Measurements from ENCODE around the gene FAM110D. TPM values are rescaled to one million over a fixed set of nuclear protein-coding genes. Genes with fewer than 3 reads are reported as not detected.

The FAM110D gene
- total RNA-seq, 1 experiment from 2014 or later: 0.05 TPM

GRCh38 chr1:26170472-26170821 lies 11.6 kb downstream of the FAM110D start:
- no peaks in the 10 kb centered on the region for H3K9me3 ChIP-seq (ENCODE audit: control insufficient read depth, insufficient read depth, low read depth, low read length)
- peak overlapping the region; percentile 87 to 95 for H3K4me3 ChIP-seq (ENCODE audit: low read depth in 2 of 2, low read length in 2 of 2)
- ChIA-PET POLR2A (no interaction called here), CTCF (interaction anchor here (1.0 to 1.8 kb wide), 2 partner anchors 8 to 64 kb away, joined by 3 to 10 read pairs; partner anchors contain the start of gene CEP85)
- in situ Hi-C loops (cut with HindIII; ENCODE audit: low pct_unique_long_range_greater_than_20kb, low sequenced_read_pairs) (no loop called here), intact Hi-C loops (cut with micrococcal nuclease; ENCODE audit: unreplicated experiment) (no loop called here)
- BruUV-seq (replicated peaks): no TSS peak
- no peaks in the 10 kb centered on the region for H3K27me3 ChIP-seq (ENCODE audit: control insufficient read depth, insufficient read depth, low read length)
- peaks cover 17% of the 10 kb centered on the region for H3K4me1 ChIP-seq (ENCODE audit: control insufficient read depth, insufficient read depth, low read length)
- ATAC-seq (no peak), DNase-seq (ENCODE audit: low read depth, low spot score) (no peak)
- H3K36me3 ChIP-seq (ENCODE audit: control insufficient read depth, insufficient read depth, low read length): no peaks in the 10 kb centered on the region; the same call in 1 of the 2 replicates
- no peak for TF ChIP-seq REST (IDR thresholded peaks at IDR 0.05; ENCODE audit: insufficient read depth in 1 of 2, low read depth in 2 of 2, low read length in 1 of 2)
- no peak for TF ChIP-seq SIN3A (IDR thresholded peaks at IDR 0.05; ENCODE audit: borderline replicate concordance, insufficient read depth, low read depth, low read length)
- TF ChIP-seq, protein P1, sequence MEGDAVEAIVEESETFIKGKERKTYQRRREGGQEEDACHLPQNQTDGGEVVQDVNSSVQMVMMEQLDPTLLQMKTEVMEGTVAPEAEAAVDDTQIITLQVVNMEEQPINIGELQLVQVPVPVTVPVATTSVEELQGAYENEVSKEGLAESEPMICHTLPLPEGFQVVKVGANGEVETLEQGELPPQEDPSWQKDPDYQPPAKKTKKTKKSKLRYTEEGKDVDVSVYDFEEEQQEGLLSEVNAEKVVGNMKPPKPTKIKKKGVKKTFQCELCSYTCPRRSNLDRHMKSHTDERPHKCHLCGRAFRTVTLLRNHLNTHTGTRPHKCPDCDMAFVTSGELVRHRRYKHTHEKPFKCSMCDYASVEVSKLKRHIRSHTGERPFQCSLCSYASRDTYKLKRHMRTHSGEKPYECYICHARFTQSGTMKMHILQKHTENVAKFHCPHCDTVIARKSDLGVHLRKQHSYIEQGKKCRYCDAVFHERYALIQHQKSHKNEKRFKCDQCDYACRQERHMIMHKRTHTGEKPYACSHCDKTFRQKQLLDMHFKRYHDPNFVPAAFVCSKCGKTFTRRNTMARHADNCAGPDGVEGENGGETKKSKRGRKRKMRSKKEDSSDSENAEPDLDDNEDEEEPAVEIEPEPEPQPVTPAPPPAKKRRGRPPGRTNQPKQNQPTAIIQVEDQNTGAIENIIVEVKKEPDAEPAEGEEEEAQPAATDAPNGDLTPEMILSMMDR (IDR thresholded peaks at IDR 0.05): no peak
- no peak for TF ChIP-seq POLR2AphosphoS5 (IDR thresholded peaks at IDR 0.05; ENCODE audit: low read depth, low read length)
- TF ChIP-seq TCF7L2 (IDR thresholded peaks at IDR 0.05; ENCODE audit: low read depth, low read length): no peak
- peak overlapping the region; percentile 93 for H3K27ac ChIP-seq (ENCODE audit: low read length)

- intact Hi-C loops (cut with micrococcal nuclease; ENCODE audit: unreplicated experiment) (no loop called here), in situ Hi-C loops (cut with HindIII; ENCODE audit: low pct_unique_long_range_greater_than_20kb, low sequenced_read_pairs) (no loop called here)
- DNase-seq (ENCODE audit: low read depth, low spot score) (no peak), ATAC-seq (no peak)
- Histone ChIP-seq H3K9me3 (ENCODE audit: control insufficient read depth, insufficient read depth, low read depth, low read length) (no peaks in the 10 kb centered on the region), H3K27me3 (ENCODE audit: control insufficient read depth, insufficient read depth, low read length) (no peaks in the 10 kb centered on the region), H3K4me1 (ENCODE audit: control insufficient read depth, insufficient read depth, low read length) (peaks cover 17% of the 10 kb centered on the region), H3K4me3 (ENCODE audit: low read depth in 2 of 2, low read length in 2 of 2) (peak within 1 kb of the TSS; percentile 87 to 95), H3K27ac (ENCODE audit: low read length) (peak within 1 kb of the TSS; percentile 93), H3K36me3 (ENCODE audit: control insufficient read depth, insufficient read depth, low read length) (no peaks in the 10 kb centered on the region; the same call in 1 of the 2 replicates)
- POLR2A ChIA-PET: interaction anchor here (0.6 kb wide), 1 partner anchor 52 kb away, joined by 4 read pairs; no protein-coding TSS in a partner anchor
- CTCF ChIA-PET: no interaction called here
- BruUV-seq (replicated peaks): no TSS peak
- TF ChIP-seq, protein P1 (IDR thresholded peaks at IDR 0.05): no peak
- TF ChIP-seq POLR2AphosphoS5 (IDR thresholded peaks at IDR 0.05; ENCODE audit: low read depth, low read length) (no peak), TCF7L2 (IDR thresholded peaks at IDR 0.05; ENCODE audit: low read depth, low read length) (no peak), REST (IDR thresholded peaks at IDR 0.05; ENCODE audit: insufficient read depth in 1 of 2, low read depth in 2 of 2, low read length in 1 of 2) (no peak), SIN3A (IDR thresholded peaks at IDR 0.05; ENCODE audit: borderline replicate concordance, insufficient read depth, low read depth, low read length) (no peak)
These were observed 12.5 kb downstream of the FAM110D start, which contains the start of gene ZNF593OS for GRCh38 chr1:26171084-26172072. ZNF593OS (minus strand) TSS chr1:26171832; CDS start chr1:26171661, 171 bp downstream.

All from Panc1 (cell line).